Uterus (tissue), 2 donors: ENCODE data around the gene DNAH7.

Experiments used
- CTCF ChIP-seq, 4 experiments: fragments of 200-600 bp in 2 of 4; fragments of 450-650 bp in 2 of 4; sonication (generic) in 2 of 4; IDR thresholded peaks; one replicate each; pipeline ENCODE4 v1.5.1; 2016 to 2019; ENCODE audit warnings: antibody characterized with exemption in 4 of 4, mild to moderate bottlenecking in 2 of 4, moderate library complexity in 1 of 4
- POLR2A ChIP-seq, 2 donors: fragments of 450-650 bp; IDR thresholded peaks; one replicate each; pipeline ENCODE4 v1.6.1; 2016; ENCODE audit warnings: antibody characterized with exemption in 2 of 2, mild to moderate bottlenecking in 1 of 2, moderate library complexity in 1 of 2

- TF ChIP-seq CTCF (IDR thresholded peaks at IDR 0.05), result no peak
- no peak for TF ChIP-seq POLR2A (IDR thresholded peaks at IDR 0.05)
Measured at GRCh38 chr2:196076778-196077568, 8.3 kb upstream of the DNAH7 start.
